ENCODE results near the gene MTMR3.

DNA sequence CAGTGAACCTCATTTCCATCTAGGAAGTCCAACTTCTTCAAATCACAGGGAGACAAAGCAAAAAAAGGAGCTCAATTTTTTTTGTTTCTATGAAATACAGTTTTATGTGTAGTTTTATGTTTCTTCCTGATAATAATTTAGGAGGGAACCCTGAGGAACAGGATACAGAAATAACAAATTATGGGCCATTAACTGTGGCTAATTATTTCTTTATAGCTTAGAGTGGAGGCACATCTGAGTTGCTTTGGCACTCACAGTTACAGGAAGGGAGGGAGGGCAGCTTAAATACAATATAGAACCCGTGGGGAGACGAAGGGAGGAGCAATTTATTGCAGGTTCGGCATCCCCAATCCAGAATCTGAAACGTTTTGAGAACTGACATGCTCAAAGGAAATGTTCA is 160.2 kb downstream of the MTMR3 start:
- TF ChIP-seq, protein P1, sequence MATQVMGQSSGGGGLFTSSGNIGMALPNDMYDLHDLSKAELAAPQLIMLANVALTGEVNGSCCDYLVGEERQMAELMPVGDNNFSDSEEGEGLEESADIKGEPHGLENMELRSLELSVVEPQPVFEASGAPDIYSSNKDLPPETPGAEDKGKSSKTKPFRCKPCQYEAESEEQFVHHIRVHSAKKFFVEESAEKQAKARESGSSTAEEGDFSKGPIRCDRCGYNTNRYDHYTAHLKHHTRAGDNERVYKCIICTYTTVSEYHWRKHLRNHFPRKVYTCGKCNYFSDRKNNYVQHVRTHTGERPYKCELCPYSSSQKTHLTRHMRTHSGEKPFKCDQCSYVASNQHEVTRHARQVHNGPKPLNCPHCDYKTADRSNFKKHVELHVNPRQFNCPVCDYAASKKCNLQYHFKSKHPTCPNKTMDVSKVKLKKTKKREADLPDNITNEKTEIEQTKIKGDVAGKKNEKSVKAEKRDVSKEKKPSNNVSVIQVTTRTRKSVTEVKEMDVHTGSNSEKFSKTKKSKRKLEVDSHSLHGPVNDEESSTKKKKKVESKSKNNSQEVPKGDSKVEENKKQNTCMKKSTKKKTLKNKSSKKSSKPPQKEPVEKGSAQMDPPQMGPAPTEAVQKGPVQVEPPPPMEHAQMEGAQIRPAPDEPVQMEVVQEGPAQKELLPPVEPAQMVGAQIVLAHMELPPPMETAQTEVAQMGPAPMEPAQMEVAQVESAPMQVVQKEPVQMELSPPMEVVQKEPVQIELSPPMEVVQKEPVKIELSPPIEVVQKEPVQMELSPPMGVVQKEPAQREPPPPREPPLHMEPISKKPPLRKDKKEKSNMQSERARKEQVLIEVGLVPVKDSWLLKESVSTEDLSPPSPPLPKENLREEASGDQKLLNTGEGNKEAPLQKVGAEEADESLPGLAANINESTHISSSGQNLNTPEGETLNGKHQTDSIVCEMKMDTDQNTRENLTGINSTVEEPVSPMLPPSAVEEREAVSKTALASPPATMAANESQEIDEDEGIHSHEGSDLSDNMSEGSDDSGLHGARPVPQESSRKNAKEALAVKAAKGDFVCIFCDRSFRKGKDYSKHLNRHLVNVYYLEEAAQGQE (IDR thresholded peaks at IDR 0.05; ENCODE audit: low read depth, low read length), result no peak
- TF ChIP-seq TAF1 (IDR thresholded peaks at IDR 0.05; ENCODE audit: borderline replicate concordance, low read depth, low read length), result no peak
- TF ChIP-seq, protein P2, sequence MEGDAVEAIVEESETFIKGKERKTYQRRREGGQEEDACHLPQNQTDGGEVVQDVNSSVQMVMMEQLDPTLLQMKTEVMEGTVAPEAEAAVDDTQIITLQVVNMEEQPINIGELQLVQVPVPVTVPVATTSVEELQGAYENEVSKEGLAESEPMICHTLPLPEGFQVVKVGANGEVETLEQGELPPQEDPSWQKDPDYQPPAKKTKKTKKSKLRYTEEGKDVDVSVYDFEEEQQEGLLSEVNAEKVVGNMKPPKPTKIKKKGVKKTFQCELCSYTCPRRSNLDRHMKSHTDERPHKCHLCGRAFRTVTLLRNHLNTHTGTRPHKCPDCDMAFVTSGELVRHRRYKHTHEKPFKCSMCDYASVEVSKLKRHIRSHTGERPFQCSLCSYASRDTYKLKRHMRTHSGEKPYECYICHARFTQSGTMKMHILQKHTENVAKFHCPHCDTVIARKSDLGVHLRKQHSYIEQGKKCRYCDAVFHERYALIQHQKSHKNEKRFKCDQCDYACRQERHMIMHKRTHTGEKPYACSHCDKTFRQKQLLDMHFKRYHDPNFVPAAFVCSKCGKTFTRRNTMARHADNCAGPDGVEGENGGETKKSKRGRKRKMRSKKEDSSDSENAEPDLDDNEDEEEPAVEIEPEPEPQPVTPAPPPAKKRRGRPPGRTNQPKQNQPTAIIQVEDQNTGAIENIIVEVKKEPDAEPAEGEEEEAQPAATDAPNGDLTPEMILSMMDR (IDR thresholded peaks at IDR 0.05), result no peak
- TF ChIP-seq RCOR1 (IDR thresholded peaks at IDR 0.05; ENCODE audit: low read length), result no peak
- no peak for TF ChIP-seq EZH2phosphoT487 (IDR thresholded peaks at IDR 0.05; ENCODE audit: borderline replicate concordance, low read depth)
- no peak for TF ChIP-seq RAD21 (IDR thresholded peaks at IDR 0.05; ENCODE audit: low read length)
- TF ChIP-seq CHD2 (IDR thresholded peaks at IDR 0.05; ENCODE audit: low read length, partially characterized antibody), result no peak
